ENCODE data around the gene FMO3.

DNA sequence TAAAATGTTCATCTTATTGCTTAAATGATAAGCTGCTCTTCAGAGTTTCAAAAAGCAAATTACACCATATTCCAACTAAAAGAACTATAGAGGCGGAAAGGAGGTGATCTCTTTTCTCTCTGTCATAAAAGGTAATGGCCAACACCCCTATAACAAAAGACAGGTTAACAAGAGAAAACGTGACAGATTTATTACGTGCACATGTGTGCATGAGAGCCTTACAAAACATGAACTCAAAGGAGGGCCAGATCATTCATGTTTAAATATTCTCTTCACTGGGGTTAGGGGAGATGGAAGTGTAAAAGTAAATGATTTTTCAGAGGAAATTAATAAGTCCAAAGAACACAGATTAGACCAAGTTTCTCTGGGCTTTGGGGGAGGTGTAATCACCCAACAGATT, 67.8 kb downstream of the FMO3 start:
- no peak for TF ChIP-seq EZH2phosphoT487 (IDR thresholded peaks at IDR 0.05; ENCODE audit: borderline replicate concordance, low read length)
- TF ChIP-seq, protein P1, sequence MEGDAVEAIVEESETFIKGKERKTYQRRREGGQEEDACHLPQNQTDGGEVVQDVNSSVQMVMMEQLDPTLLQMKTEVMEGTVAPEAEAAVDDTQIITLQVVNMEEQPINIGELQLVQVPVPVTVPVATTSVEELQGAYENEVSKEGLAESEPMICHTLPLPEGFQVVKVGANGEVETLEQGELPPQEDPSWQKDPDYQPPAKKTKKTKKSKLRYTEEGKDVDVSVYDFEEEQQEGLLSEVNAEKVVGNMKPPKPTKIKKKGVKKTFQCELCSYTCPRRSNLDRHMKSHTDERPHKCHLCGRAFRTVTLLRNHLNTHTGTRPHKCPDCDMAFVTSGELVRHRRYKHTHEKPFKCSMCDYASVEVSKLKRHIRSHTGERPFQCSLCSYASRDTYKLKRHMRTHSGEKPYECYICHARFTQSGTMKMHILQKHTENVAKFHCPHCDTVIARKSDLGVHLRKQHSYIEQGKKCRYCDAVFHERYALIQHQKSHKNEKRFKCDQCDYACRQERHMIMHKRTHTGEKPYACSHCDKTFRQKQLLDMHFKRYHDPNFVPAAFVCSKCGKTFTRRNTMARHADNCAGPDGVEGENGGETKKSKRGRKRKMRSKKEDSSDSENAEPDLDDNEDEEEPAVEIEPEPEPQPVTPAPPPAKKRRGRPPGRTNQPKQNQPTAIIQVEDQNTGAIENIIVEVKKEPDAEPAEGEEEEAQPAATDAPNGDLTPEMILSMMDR (IDR thresholded peaks at IDR 0.05; ENCODE audit: low read depth, low read length, poor library complexity, severe bottlenecking): no peak
